HG03280 (cell line): ENCODE data around the gene PTPMT1.
"Not testable (repeated sequence)": the region's sequence is repeated elsewhere in the genome, so short reads cannot be mapped to it uniquely, and the experiment has no call there.

Experiments used
- ATAC-seq: cut with Tn5 transposase; IDR thresholded peaks from one replicate; pipeline ENCODE4 v1.9.1; 2021; ENCODE audit warnings: mild to moderate bottlenecking, moderate library complexity; ENCODE audit not compliant: unreplicated experiment

The PTPMT1 gene

GRCh38 chr11:47565340-47566148 is at the start of gene PTPMT1:
Gene PTPMT1 (plus strand): TSS chr11:47565599. CDS start chr11:47565623, 24 bp downstream.
- peak; percentile 92 for ATAC-seq

- ATAC-seq, result no peak
These were observed 49.2 kb upstream of the PTPMT1 start for GRCh38 chr11:47516155-47516554.

GRCh38 chr11:47516984-47517853 is 48.2 kb upstream of the PTPMT1 start:
- ATAC-seq, result no peak

GRCh38 chr11:47518212-47518964 is 47.0 kb upstream of the PTPMT1 start:
- ATAC-seq, result no peak

GRCh38 chr11:47523490-47524225 is 41.7 kb upstream of the PTPMT1 start:
- ATAC-seq, result peak; percentile 45

GRCh38 chr11:47524291-47524874 is 41.0 kb upstream of the PTPMT1 start:
- ATAC-seq, result no peak

GRCh38 chr11:47526032-47526431 is 39.4 kb upstream of the PTPMT1 start:
- ATAC-seq, result not testable (repeated sequence)

- no peak for ATAC-seq
These were observed 38.2 kb upstream of the PTPMT1 start for GRCh38 chr11:47527186-47527585.

GRCh38 chr11:47529951-47530350 is 35.4 kb upstream of the PTPMT1 start:
- ATAC-seq, result no peak

GRCh38 chr11:47530721-47531120 is 34.7 kb upstream of the PTPMT1 start:
- not testable (repeated sequence) for ATAC-seq

GRCh38 chr11:47531666-47532065 is 33.7 kb upstream of the PTPMT1 start:
- no peak for ATAC-seq

GRCh38 chr11:47532597-47533213 is 32.7 kb upstream of the PTPMT1 start:
- no peak for ATAC-seq

- no peak for ATAC-seq
These were observed 31.7 kb upstream of the PTPMT1 start for GRCh38 chr11:47533690-47534151.

GRCh38 chr11:47534704-47535251 is 30.6 kb upstream of the PTPMT1 start:
- no peak for ATAC-seq

GRCh38 chr11:47536915-47537314 is 28.5 kb upstream of the PTPMT1 start:
- ATAC-seq, result no peak

- ATAC-seq, result no peak
These were observed 26.4 kb upstream of the PTPMT1 start for GRCh38 chr11:47538741-47539565.

GRCh38 chr11:47539681-47540039 is 25.7 kb upstream of the PTPMT1 start:
- no peak for ATAC-seq

- no peak for ATAC-seq
These were observed 24.3 kb upstream of the PTPMT1 start for GRCh38 chr11:47541070-47541469.
